ENCODE data around the gene DCAF6.
A peak's percentile ranks its signal among the peaks of the same experiment; 100 is the strongest.
"Not testable (repeated sequence)": the region's sequence is repeated elsewhere in the genome, so short reads cannot be mapped to it uniquely, and the experiment has no call there.

DCAF6 gene

GRCh38 chr1:167924543-167925231 is 11.8 kb upstream of the DCAF6 start:
- DNase-seq (ENCODE audit: low spot score) = no peak

GRCh38 chr1:167926486-167926997 is 9.9 kb upstream of the DCAF6 start:
- peak; percentile 37 for DNase-seq (ENCODE audit: low spot score)

GRCh38 chr1:167927046-167927754 is 9.3 kb upstream of the DCAF6 start:
- no peak for DNase-seq (ENCODE audit: low spot score)

DNA sequence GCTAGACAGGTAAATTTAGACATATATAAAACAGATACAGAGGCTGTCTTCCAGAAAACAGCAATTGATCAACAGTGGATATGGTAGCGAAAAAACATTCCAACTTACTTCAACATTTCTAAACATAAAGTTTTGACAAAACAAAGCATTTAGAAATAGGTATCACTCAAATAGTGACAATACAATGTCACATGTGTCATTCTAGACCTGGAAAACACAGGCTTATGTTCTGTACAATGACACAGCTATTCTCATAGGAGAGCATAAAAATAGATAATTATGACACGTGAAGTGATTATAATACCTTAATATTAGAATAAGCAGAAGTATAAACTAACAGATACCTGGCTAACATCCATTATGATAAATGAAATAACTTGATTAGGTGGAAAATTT is 8.0 kb upstream of the DCAF6 start:
- DNase-seq (ENCODE audit: low spot score) = no peak

DNA sequence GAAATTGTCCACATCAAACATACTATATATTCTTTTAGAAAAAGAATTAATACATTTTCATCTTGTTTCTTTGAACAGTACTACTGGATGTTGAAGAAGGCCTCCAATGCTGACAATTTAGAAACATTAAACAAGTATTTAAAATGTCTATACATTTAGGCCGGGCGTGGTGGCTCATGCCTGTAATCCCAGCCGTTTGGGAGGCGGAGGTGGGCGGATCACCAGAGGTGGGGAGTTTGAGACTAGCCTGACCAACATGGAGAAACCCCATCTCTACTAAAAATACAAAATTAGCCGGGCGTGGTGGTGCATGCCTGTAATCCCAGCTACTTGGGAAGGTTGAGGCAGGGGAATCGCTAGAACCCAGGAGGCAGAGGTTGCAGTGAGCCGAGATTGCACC is 7.6 kb upstream of the DCAF6 start:
- DNase-seq (ENCODE audit: low spot score) = not testable (repeated sequence)

- DNase-seq (ENCODE audit: low spot score) = no peak
These were observed 6.8 kb upstream of the DCAF6 start for GRCh38 chr1:167929725-167930124.

- DNase-seq (ENCODE audit: low spot score) = no peak
These were observed 2.7 kb upstream of the DCAF6 start for GRCh38 chr1:167933788-167934187.

DNA sequence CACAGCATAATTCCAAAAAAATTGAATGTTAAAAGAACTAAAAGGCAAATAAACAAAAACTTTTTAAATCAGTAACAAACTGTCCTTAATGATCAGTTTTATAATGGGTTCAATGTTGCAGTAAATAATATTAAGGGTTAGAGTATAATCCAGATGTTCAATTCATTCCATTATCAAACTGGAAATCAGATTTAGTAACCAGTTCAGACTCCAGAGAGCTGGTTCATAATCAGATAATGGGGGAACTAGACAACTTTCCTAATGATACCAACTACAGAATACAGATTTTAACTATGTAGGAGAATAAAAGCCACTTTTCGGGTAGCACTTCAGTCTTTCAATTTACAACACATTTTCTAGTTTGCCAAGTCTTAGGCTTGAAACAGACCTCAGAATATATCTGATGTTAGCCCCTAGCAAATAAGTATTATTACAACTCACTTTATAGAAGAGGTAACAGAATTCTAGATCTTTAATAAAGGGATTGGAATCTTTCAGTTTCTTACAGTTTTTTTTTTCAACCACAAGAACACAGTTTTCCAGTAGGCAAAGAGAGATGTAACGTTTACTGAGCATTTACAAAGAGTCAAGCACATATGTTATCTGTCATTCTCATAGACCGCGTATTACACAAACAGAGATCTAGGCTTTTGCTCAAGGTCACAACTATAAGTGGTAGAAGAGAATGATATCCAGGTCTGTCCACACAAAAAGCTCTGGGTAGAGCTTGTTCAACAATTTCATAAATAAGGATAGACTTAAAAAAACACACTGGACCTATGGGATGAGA is 1.9 kb upstream of the DCAF6 start:
- DNase-seq (ENCODE audit: low spot score) = no peak

DNA sequence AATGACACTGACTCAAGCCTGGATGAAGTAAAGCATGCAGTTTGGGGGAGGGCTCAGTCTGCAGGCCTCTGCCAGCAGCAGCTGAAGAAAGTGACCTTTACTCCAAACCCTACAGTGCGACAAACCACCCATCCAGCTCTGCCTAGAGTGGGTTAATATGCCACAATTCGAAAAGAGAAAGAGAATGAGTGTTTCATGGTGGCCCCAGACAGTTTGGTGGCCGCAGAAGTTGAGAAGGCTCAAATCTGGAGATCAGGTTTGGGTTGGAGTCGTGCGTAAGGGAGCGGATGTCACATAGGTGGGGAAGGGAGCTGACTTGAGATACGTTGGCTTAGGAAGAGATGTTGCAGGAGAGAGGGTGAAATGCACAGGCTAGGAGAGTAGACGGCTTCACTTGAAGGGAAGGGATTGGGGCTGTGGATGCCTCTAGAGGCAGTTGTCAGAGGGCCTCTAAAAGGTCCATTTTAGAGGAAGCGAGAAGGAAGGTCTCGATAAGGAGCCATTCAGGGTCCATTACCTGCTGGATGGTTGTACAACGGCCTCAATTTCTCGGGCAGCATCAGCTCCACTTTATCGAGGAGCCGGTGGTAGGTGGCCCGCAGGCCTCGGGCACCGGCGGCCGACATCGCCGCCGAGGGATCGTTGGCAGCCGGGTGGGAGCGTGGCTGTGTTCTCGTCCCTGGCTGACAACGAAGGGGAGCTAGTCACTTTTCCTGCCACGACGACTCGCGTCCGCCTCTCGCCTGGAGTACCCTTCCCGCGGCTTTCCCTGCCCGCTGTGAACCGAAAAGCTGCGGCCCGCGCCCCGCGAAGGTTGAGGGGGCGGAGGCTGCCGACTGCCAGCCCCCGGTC is 1.0 kb upstream of the DCAF6 start:
- peak; percentile 37 for DNase-seq (ENCODE audit: low spot score)

DNA sequence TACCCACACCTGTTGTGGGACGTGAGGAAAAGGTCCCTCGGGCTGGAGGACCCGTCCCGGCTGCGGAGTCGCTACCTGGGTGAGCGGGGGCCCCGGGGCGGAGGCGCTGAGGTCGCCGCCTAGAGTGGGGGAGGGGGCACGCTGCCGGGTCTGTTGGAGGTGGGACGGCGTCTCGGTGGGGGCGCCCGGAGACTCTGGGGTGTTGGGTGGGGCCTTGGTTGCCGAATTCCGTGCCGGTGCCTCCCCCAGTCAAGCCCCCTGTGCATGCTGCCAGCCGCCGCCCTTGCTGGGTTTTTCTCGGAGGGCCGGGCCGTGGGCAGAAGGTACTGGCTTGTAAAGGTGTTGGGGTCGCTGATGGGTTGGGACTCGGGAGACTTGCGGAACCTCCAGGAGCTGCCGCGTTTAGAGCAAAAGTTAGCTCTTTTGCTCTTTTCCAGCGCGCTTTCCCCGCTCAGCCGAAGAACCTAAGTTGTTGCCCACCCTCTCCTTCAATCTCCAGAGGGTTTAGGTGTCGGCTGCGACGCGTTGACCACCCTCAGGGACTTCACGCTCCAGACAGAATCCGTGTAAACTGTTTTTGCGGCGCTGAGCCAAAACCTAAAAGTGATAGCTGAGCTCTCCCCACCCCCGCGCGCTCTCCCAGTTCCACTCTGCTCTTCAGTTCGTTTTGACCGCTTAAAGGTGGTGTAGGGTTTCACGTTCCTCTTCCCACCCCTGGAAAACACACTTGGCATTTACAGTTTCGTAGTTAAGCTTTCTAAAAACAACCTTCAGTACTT is 636 bp downstream of the DCAF6 start, which contains the start of gene MPC2:
Gene MPC2 (minus strand): TSS at position 143 of the 779 bp plus-strand sequence. CDS start 1,231 bp downstream, outside the sequence.
- peak; percentile 65 for DNase-seq (ENCODE audit: low spot score)

DNA sequence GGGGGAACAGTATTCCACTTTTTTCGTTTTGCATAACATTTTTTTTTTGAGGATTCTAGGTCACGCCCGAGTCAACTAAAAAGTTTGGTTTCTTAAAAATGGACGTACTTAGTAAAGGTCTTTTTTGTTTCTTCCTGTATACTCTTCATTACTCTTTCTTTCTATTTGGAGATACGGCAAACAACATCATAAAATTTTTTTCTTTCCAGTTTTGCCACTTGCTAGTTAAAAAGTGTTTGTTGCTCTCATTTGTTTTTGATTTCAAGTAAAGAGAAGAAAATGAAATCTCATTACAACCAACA is 1.2 kb downstream of the DCAF6 start:
- DNase-seq (ENCODE audit: low spot score) = no peak

GRCh38 chr1:167938080-167938636 is 1.7 kb downstream of the DCAF6 start:
- no peak for DNase-seq (ENCODE audit: low spot score)

DNA sequence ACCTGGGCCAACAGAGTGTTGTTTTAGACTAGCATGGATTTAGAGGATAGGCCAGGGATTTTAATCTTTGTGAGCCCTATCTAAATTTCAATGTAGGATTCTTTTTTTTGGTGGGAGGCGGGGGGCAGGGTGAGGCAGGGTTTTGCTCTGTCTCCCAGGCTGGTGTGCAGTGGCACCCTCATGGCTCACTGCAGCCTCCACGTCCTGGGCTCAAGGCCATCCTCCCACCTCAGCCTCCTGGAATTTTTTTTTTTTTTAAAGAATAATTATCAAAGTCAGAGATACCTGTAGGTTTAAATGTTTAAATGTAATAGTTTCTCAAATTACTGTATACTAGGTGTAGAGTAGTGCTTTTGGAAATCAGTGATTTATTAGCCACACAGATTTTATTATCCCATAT is 3.8 kb downstream of the DCAF6 start:
- DNase-seq (ENCODE audit: low spot score) = no peak

DNA sequence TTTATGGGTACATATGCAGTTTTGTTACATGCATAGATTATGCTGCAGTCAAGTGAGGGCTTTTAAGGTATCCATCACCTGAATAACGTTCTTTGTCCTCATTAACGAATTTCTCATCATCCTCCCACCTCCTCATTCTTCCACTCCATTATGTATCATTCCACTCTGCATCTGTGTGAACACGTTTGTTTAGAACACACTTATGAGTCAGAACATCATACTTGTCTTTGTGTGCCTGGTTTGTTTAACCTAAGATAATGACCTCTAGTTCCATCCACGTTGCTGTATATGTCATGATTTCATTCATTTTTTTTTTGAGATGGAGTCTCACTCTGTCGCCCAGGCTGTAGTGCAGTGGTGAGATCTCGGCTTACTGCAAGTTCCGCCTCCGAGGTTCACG is 7.1 kb downstream of the DCAF6 start:
- DNase-seq (ENCODE audit: low spot score) = no peak

DNA sequence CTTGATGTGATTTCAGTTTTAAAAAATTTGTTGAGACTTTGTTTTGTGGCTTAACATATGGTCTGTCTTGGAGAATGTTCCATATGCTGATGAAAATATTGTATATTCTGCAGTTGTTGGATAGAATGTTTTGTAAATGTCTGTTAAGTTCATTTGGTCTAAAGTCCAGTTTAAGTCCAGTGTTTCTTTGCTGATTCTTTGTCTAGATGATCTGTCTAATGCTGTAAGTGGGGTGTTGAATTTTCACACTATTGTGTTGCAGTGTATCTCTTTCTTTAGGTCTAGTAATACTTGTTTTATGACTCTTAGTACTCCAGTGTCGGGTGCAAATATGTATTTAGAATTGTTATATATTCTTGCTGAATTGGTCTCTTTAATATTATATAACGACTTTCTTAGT is 11.2 kb downstream of the DCAF6 start:
- no peak for DNase-seq (ENCODE audit: low spot score)

DNA sequence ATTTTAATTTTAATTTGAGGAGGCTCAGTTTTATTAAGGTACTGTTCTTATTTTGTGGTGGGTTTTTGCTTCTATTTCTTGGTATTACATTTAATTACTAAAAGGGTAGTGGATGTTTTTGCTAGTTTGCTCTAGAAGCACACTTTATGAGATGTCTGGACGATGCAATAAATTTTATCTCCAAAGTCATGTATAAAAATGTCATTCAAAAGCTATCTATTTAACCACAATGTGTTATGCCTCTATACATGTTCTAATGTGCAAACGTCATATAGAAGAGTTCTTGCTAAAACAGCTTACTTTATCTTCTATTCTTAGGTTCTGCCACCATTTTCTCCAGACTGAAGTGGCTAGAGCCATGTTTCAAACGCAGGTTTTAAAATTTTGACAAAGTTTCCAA is 13.3 kb downstream of the DCAF6 start:
- no peak for DNase-seq (ENCODE audit: low spot score)

- no peak for DNase-seq (ENCODE audit: low spot score)
These were observed 14.1 kb downstream of the DCAF6 start for GRCh38 chr1:167950569-167950968.

GRCh38 chr1:167955915-167956314 is 19.4 kb downstream of the DCAF6 start:
- DNase-seq (ENCODE audit: low spot score) = no peak

- no peak for DNase-seq (ENCODE audit: low spot score)
These were observed 21.2 kb downstream of the DCAF6 start for GRCh38 chr1:167957710-167958109.

- DNase-seq (ENCODE audit: low spot score) = no peak
These were observed 28.2 kb downstream of the DCAF6 start for GRCh38 chr1:167964646-167965045.

- DNase-seq (ENCODE audit: low spot score) = no peak
These were observed 29.6 kb downstream of the DCAF6 start for GRCh38 chr1:167966050-167966449.
